ENCODE data around the gene AMPH. TPM values are rescaled to one million over a fixed set of nuclear protein-coding genes. Genes with fewer than 3 reads are reported as not detected.
"Not testable (repeated sequence)": the region's sequence is repeated elsewhere in the genome, so short reads cannot be mapped to it uniquely, and the experiment has no call there.

AMPH gene
- total RNA-seq, 4 donors from 2014 or later: 2.2 to 6.6 (median 5.9) TPM; not detected in 1

GRCh38 chr7:38396852-38397251 lies 234.3 kb downstream of the AMPH start:
- intact Hi-C loops (cut with DNase I; ENCODE audit: low total_unique reads) (no loop called here), in situ Hi-C loops (cut with MboI; ENCODE audit: low pct_ligation_motif_present in 1 of 4, low pct_unique_long_range_greater_than_20kb in 1 of 4, low sequenced_read_pairs in 3 of 4) (loop anchor here in 1 of 4 donors (10.0 kb wide), 1 partner anchor 268 kb away; no protein-coding TSS in a partner anchor)
- H3K4me3 ChIP-seq: no peak overlapping the region
- no peaks in the 10 kb centered on the region for H3K27me3 ChIP-seq
- no peaks in the 10 kb centered on the region for H3K36me3 ChIP-seq
- WGBS, 2 donors (ENCODE audit: low coverage in 1 of 2): 78 to 82% methylated on average over 1 to 2 of the region's 2 CpGs
- no peak overlapping the region for H3K27ac ChIP-seq
- no peaks in the 10 kb centered on the region for H3K9me3 ChIP-seq
- no peak for DNase-seq
- H3K4me1 ChIP-seq: no peaks in the 10 kb centered on the region
- no peak for TF ChIP-seq POLR2AphosphoS5 (IDR thresholded peaks at IDR 0.05)
- no peak for TF ChIP-seq CTCF (IDR thresholded peaks at IDR 0.05)
- no peak for TF ChIP-seq EP300 (IDR thresholded peaks at IDR 0.05; ENCODE audit: low read depth)
- no peak for TF ChIP-seq POLR2A (IDR thresholded peaks at IDR 0.05)

GRCh38 chr7:38395921-38396552 lies 235.1 kb downstream of the AMPH start:
- not testable (repeated sequence) for H3K27ac ChIP-seq
- in situ Hi-C loops (cut with MboI; ENCODE audit: low pct_ligation_motif_present in 1 of 4, low pct_unique_long_range_greater_than_20kb in 1 of 4, low sequenced_read_pairs in 3 of 4): loop anchor here in 1 of 4 donors (10.0 kb wide), 1 partner anchor 269 kb away; no protein-coding TSS in a partner anchor

GRCh38 chr7:38394660-38395059 lies 236.5 kb downstream of the AMPH start:
- no peak for TF ChIP-seq POLR2AphosphoS5 (IDR thresholded peaks at IDR 0.05)
- no peak for TF ChIP-seq POLR2A (IDR thresholded peaks at IDR 0.05)
- TF ChIP-seq CTCF (IDR thresholded peaks at IDR 0.05): no peak
- intact Hi-C loops (cut with DNase I; ENCODE audit: low total_unique reads): no loop called here
- Histone ChIP-seq H3K36me3 (no peaks in the 10 kb centered on the region), H3K4me1 (no peaks in the 10 kb centered on the region), H3K27ac (no peak overlapping the region), H3K4me3 (no peak overlapping the region), H3K27me3 (no peaks in the 10 kb centered on the region), H3K9me3 (no peaks in the 10 kb centered on the region)
- WGBS, 2 donors (ENCODE audit: low coverage in 1 of 2): 65 to 72% methylated on average over 4 of the region's 4 CpGs
- in situ Hi-C loops (cut with MboI; ENCODE audit: low pct_ligation_motif_present in 1 of 4, low pct_unique_long_range_greater_than_20kb in 1 of 4, low sequenced_read_pairs in 3 of 4): loop anchor here in 1 of 4 donors (10.0 kb wide), 1 partner anchor 270 kb away; no protein-coding TSS in a partner anchor
- DNase-seq: no peak

More at GRCh38 chr7:38395921-38396552, 235.1 kb downstream of the AMPH start:
- H3K27me3 ChIP-seq; DNase-seq; H3K36me3 ChIP-seq; H3K4me1 ChIP-seq; H3K9me3 ChIP-seq; H3K4me3 ChIP-seq; intact Hi-C loops (cut with DNase I; ENCODE audit: low total_unique reads): not testable (repeated sequence)
- 80 to 94% methylated on average over 1 of the region's 1 CpG for WGBS, 2 donors (ENCODE audit: low coverage in 1 of 2)

GRCh38 chr7:38393874-38394273 lies 237.3 kb downstream of the AMPH start:
- 77% methylated on average over 5 of the region's 5 CpGs; no CpG with 5 or more reads in 1 of the 2 donors for WGBS, 2 donors (ENCODE audit: low coverage in 1 of 2)
- no peak for DNase-seq

More at GRCh38 chr7:38393874-38394273, 237.3 kb downstream of the AMPH start:
- intact Hi-C loops (cut with DNase I; ENCODE audit: low total_unique reads) (no loop called here), in situ Hi-C loops (cut with MboI; ENCODE audit: low pct_ligation_motif_present in 1 of 4, low pct_unique_long_range_greater_than_20kb in 1 of 4, low sequenced_read_pairs in 3 of 4) (loop anchor here in 1 of 4 donors (10.0 kb wide), 1 partner anchor 271 kb away; no protein-coding TSS in a partner anchor)
- H3K27me3 ChIP-seq: no peaks in the 10 kb centered on the region
- no peak overlapping the region for H3K27ac ChIP-seq
- no peak for TF ChIP-seq POLR2AphosphoS5 (IDR thresholded peaks at IDR 0.05)
- TF ChIP-seq POLR2A (IDR thresholded peaks at IDR 0.05): no peak
- no peak for TF ChIP-seq CTCF (IDR thresholded peaks at IDR 0.05)
- no peak for TF ChIP-seq EP300 (IDR thresholded peaks at IDR 0.05; ENCODE audit: low read depth)
- H3K9me3 ChIP-seq: no peaks in the 10 kb centered on the region
- no peaks in the 10 kb centered on the region for H3K36me3 ChIP-seq
- no peaks in the 10 kb centered on the region for H3K4me1 ChIP-seq
- no peak overlapping the region for H3K4me3 ChIP-seq

All from transverse colon (tissue), 4 donors.